ENCODE results near the gene SNRNP200.

- TF ChIP-seq CTCF (IDR thresholded peaks at IDR 0.05; ENCODE audit: low read length) = no peak
- no peak for TF ChIP-seq EZH2 (optimal IDR thresholded peaks at IDR 0.05; ENCODE audit: low read depth, low read length)
These were observed 36.3 kb upstream of the SNRNP200 start for GRCh38 chr2:96341641-96342040.
